Osteoblast (primary cell): Measurements from ENCODE around the gene MYL4. TPM values are rescaled to one million over a fixed set of nuclear protein-coding genes. Genes with fewer than 3 reads are reported as not detected.

Source experiments
- DNase-seq: peaks from one replicate; pipeline ENCODE4 v3.0.0; 2011; ENCODE audit warnings: low spot score, mixed read lengths; ENCODE audit not compliant: insufficient read length; ENCODE audit errors: missing footprints
- H2AFZ ChIP-seq: 2 replicates; pipeline ENCODE4 v1.6.0; 2011; ENCODE audit warnings: mild to moderate bottlenecking, low read length
- H3K27ac ChIP-seq: 2 replicates; pipeline ENCODE4 v1.5.1; 2011; ENCODE audit warnings: mild to moderate bottlenecking, low read depth, low read length, moderate library complexity
- H3K27me3 ChIP-seq: 2 replicates; pipeline ENCODE4 v1.6.0; 2012; ENCODE audit warnings: mild to moderate bottlenecking, control low read depth, inconsistent platforms, low read length, moderate library complexity; ENCODE audit not compliant: insufficient read depth
- H3K36me3 ChIP-seq: 2 replicates; pipeline ENCODE4 v1.5.1; 2011; ENCODE audit warnings: mild to moderate bottlenecking, low read length, control low read depth, moderate library complexity; ENCODE audit not compliant: insufficient read depth
- H3K4me1 ChIP-seq: 2 replicates; pipeline ENCODE4 v1.5.1; 2011; ENCODE audit warnings: mild to moderate bottlenecking, low read length, control low read depth, moderate library complexity; ENCODE audit not compliant: insufficient read depth
- H3K4me2 ChIP-seq: 2 replicates; pipeline ENCODE4 v1.6.0; 2011; ENCODE audit warnings: mild to moderate bottlenecking, low read length; ENCODE audit not compliant: insufficient read depth
- H3K4me3 ChIP-seq: fragments of 200-600 bp; sonication (generic); 3 replicates; pipeline ENCODE4 v1.5.1; 2012; ENCODE audit warnings: mild to moderate bottlenecking, low read length, inconsistent platforms; ENCODE audit not compliant: insufficient read depth
- H3K79me2 ChIP-seq: 2 replicates; pipeline ENCODE4 v1.6.0; 2012; ENCODE audit warnings: mild to moderate bottlenecking, low read length, control low read depth, inconsistent platforms; ENCODE audit not compliant: insufficient read depth
- H3K9me3 ChIP-seq: 2 replicates; pipeline ENCODE4 v1.5.1; 2011; ENCODE audit warnings: low read depth, low read length, control low read depth
- H4K20me1 ChIP-seq: 2 replicates; pipeline ENCODE4 v1.6.0; 2012; ENCODE audit warnings: mild to moderate bottlenecking, low read length, control low read depth; ENCODE audit not compliant: insufficient read depth
- total RNA-seq: library from RNA; depleted of rRNA; stranded (reverse); fragments of >200 nt; gene quantifications from 2 replicates; pipeline ENCODE4 v1.2.3, GENCODE V29; 2012
- TF ChIP-seq, protein P1 (sequence below): IDR thresholded peaks from 2 replicates; pipeline ENCODE4 v1.5.1; 2011; ENCODE audit warnings: mild to moderate bottlenecking, low read depth, low read length, moderate library complexity; ENCODE audit errors: extremely low read depth

The MYL4 gene
- total RNA-seq, 1 donor, result 0.72 TPM

DNA sequence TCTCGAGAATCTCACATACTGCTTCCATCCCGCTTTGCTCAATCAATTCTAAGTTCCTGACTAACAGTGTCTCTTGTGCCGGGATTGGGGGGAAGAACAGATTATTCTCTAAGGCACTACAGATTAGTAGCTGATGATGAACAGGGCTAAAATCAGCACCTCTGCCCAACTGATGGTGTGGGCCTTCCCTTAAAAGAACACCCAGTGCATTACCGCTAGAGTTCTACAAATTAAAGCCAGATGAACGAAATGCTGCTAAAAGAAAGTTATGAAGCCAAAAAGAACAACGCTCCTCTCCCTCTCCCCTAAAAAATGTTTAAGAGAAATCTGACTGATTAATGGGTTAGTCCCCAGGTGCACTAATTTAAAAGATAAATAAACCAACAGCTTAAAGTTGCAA is 24.5 kb upstream of the MYL4 start:
- Histone ChIP-seq H3K27ac (no peak overlapping the region), H3K27me3 (no peaks in the 10 kb centered on the region), H2AFZ (no peak overlapping the region), H3K4me3 (no peak overlapping the region), H3K79me2 (peaks cover 94% of the 10 kb centered on the region), H4K20me1 (peaks cover 40% of the 10 kb centered on the region), H3K9me3 (no peaks in the 10 kb centered on the region), H3K36me3 (peaks cover 12% of the 10 kb centered on the region), H3K4me1 (peaks cover 11% of the 10 kb centered on the region), H3K4me2 (no peak overlapping the region)
- TF ChIP-seq, protein P1, sequence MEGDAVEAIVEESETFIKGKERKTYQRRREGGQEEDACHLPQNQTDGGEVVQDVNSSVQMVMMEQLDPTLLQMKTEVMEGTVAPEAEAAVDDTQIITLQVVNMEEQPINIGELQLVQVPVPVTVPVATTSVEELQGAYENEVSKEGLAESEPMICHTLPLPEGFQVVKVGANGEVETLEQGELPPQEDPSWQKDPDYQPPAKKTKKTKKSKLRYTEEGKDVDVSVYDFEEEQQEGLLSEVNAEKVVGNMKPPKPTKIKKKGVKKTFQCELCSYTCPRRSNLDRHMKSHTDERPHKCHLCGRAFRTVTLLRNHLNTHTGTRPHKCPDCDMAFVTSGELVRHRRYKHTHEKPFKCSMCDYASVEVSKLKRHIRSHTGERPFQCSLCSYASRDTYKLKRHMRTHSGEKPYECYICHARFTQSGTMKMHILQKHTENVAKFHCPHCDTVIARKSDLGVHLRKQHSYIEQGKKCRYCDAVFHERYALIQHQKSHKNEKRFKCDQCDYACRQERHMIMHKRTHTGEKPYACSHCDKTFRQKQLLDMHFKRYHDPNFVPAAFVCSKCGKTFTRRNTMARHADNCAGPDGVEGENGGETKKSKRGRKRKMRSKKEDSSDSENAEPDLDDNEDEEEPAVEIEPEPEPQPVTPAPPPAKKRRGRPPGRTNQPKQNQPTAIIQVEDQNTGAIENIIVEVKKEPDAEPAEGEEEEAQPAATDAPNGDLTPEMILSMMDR, result no peak
- peak; percentile 41 for DNase-seq

DNA sequence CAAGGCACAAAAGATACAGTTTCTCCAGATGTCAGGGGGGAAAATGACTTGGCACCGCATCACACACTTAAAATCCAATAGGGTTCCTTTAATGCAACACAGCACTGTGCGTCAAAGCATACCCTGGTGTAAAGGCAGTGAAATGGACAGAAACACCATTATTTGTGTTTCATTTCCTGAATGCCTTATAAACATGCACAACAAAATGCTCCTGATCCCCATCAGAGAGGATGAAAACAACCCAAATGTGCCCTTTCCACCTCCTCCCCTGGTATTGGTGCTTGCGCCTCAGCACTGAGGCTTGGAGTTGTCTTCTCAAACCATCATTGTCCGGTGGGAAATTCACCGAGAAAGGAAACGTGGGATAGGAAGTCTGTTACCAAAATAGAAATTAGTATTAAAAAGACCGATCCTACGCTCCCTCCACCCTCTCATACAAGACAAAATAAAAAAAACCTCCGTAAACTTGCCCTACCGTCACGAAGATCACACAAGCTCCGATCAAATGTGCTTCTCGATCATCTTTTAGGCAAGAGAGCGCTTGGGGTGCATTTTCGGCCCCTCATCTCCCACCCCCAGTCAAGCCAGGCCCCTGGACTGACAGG is 20.8 kb upstream of the MYL4 start:
- peaks cover 13% of the 10 kb centered on the region for H3K4me1 ChIP-seq
- peak; percentile 82 for DNase-seq

DNA sequence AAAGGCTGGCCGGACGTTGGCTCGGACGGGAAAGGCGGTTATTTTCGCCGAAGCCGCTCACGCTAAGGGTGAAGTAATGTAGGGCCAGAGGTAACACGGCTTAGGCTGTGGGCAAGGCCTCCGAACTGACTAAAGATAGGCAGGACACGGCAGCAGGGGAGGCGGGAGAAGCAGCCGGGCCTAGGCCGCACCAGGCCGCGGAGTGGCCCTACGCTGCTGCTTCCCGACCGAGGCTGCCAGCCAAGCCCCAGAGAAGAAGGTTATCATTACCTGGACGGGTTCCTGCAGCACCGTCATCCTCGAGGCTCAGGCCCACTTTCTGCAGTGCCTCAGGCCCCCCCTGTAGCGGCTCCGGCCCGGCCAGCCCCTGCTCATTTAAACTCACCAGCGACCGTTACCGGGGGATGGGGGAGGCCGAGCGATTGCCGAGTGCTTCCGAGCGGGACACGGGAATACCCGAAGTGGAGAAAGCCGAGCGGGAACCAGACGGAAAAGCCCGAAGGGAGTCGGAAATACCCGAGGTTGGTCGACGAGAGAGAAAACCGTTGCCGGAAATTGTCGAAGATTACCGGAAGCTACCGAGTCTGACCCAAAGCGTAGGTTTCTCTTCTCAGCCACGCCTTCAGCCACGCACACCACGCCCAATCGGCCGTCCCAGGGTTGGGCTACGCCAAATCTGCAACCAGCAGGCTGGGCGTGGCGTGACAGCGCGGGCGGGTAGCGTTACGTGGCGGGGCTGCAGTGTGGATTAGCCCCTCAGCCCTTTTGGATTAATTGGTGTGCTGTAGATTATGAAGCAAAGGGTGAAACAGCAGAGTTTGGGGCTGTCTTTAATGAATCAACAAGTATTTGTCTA is 20.0 kb upstream of the MYL4 start, which contains the start of gene CDC27:
Gene CDC27, minus strand, starts transcription at position 420 of the 856 bp plus-strand sequence. Its CDS starts 123 bp downstream, at position 297.
- Histone ChIP-seq H3K27me3 (no peaks in the 10 kb centered on the region), H3K4me2 (peak within 1 kb of the TSS; percentile 86), H3K4me3 (peak within 1 kb of the TSS; percentile 90), H3K36me3 (no peaks in the 10 kb centered on the region), H4K20me1 (peaks cover 27% of the 10 kb centered on the region), H2AFZ (peak within 1 kb of the TSS; percentile 95), H3K79me2 (peaks cover 50% of the 10 kb centered on the region), H3K4me1 (peaks cover 11% of the 10 kb centered on the region), H3K27ac (peak within 1 kb of the TSS; percentile 91), H3K9me3 (no peaks in the 10 kb centered on the region)
- TF ChIP-seq, protein P1, result no peak
- peak; percentile 95 for DNase-seq

More for the DNA sequence above, 20.8 kb upstream of the MYL4 start:
- TF ChIP-seq, protein P1, result no peak
- Histone ChIP-seq H3K36me3 (no peaks in the 10 kb centered on the region), H3K4me2 (peak overlapping the region; percentile 86), H3K4me3 (peak overlapping the region; percentile 90), H3K27me3 (no peaks in the 10 kb centered on the region), H3K27ac (peak overlapping the region; percentile 91), H3K79me2 (peaks cover 57% of the 10 kb centered on the region), H3K9me3 (no peaks in the 10 kb centered on the region), H2AFZ (peak overlapping the region; percentile 95), H4K20me1 (peaks cover 32% of the 10 kb centered on the region)

DNA sequence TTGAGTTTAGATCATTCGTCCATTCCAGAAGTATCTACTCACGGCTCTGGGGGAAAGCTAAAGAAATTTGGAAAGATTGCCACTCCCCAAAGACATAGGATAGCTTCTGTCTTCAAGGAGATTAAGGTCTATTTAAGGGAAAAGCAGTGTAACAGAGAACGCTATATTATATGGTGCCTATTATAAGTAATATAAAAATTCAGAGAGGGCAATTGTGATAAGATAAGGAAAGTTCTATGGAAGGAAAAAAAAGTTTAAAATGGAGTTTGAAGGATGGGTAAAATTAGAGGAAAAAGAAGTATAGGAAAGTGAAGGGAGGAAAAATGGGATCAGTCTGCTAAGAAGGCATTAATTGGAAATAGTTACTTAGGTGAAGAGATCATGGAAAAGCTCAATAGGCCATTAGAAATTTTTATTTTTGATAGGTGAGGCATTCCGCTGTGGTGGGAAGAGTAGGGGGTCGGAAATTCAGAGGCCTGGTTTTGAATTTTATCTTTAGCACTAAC is 19.4 kb upstream of the MYL4 start:
- H3K9me3 ChIP-seq, result no peaks in the 10 kb centered on the region
- no peaks in the 10 kb centered on the region for H3K27me3 ChIP-seq
- H3K36me3 ChIP-seq, result no peaks in the 10 kb centered on the region

More for the DNA sequence above, 19.4 kb upstream of the MYL4 start:
- Histone ChIP-seq H3K79me2 (peaks cover 43% of the 10 kb centered on the region), H3K4me3 (peak overlapping the region; percentile 90), H3K4me1 (peaks cover 11% of the 10 kb centered on the region), H2AFZ (peak overlapping the region; percentile 73), H4K20me1 (peaks cover 20% of the 10 kb centered on the region), H3K27ac (peak overlapping the region; percentile 91), H3K4me2 (peak overlapping the region; percentile 75)
- TF ChIP-seq, protein P1, result no peak
- DNase-seq, result no peak
